Stimulated activated naive CD8-positive, alpha-beta T cell treated with anti-CD3 and anti-CD28 coated beads, Interleukin-15, amount 100 ng/mL, for 72 hours (primary cell): ENCODE data around the gene MAD2L2.
A peak's percentile ranks its signal among the peaks of the same experiment; 100 is the strongest.

Experiments
- ATAC-seq: fragments of 150-1000 bp; cut with Tn5 transposase; 2 replicates; pipeline ENCODE4 v1.10.0; 2021; ENCODE audit warnings: mild to moderate bottlenecking, moderate library complexity
- DNase-seq, 2 donors: peaks; one replicate each; pipeline ENCODE4 v3.0.0; 2021 to 2022
- H3K27ac Mint-ChIP-seq, 2 donors: one replicate each; pipeline ENCODE4 v1.8.0; 2022; ENCODE audit warnings: mild to moderate bottlenecking in 2 of 2, mixed read lengths in 2 of 2, moderate library complexity in 2 of 2
- H3K27me3 Mint-ChIP-seq: one replicate; pipeline ENCODE4 v1.8.0; 2022; ENCODE audit warnings: mixed read lengths
- H3K4me1 Mint-ChIP-seq: one replicate; pipeline ENCODE4 v1.8.0; 2022; ENCODE audit warnings: mild to moderate bottlenecking, mixed read lengths
- H3K4me3 Mint-ChIP-seq, 2 donors: one replicate each; pipeline ENCODE4 v1.8.0; 2022; ENCODE audit warnings: mild to moderate bottlenecking in 2 of 2, mixed read lengths in 2 of 2, moderate library complexity in 1 of 2
- H3K9me3 Mint-ChIP-seq, 2 donors: one replicate each; pipeline ENCODE4 v1.8.0; 2022; ENCODE audit warnings: mixed read lengths in 2 of 2

MAD2L2 gene

GRCh38 chr1:11693917-11694316 is 13.0 kb upstream of the MAD2L2 start:
- no peak overlapping the region for H3K4me3 Mint-ChIP-seq
- H3K4me1 Mint-ChIP-seq, result peaks cover 45% of the 10 kb centered on the region
- ATAC-seq, result no peak
- no peak for DNase-seq
- no peaks in the 10 kb centered on the region for H3K9me3 Mint-ChIP-seq
- peaks cover 50% of the 10 kb centered on the region for H3K27me3 Mint-ChIP-seq
- H3K27ac Mint-ChIP-seq, result no peak overlapping the region

- H3K9me3 Mint-ChIP-seq, result no peaks in the 10 kb centered on the region
- H3K4me3 Mint-ChIP-seq, result peak overlapping the region; percentile 24 to 52
- ATAC-seq (peak; percentile 94), DNase-seq (peak; percentile 57 to 76)
- H3K27ac Mint-ChIP-seq, result peak overlapping the region in 1 of 2 donors; percentile 7
- peaks cover 58% of the 10 kb centered on the region for H3K27me3 Mint-ChIP-seq
- H3K4me1 Mint-ChIP-seq, result peaks cover 43% of the 10 kb centered on the region
Measured at GRCh38 chr1:11693024-11693590, 12.2 kb upstream of the MAD2L2 start.

GRCh38 chr1:11691928-11692711 is 11.2 kb upstream of the MAD2L2 start:
- ATAC-seq (no peak), DNase-seq (no peak)
- H3K4me1 Mint-ChIP-seq, result peaks cover 36% of the 10 kb centered on the region
- peak overlapping the region; percentile 70 to 82 for H3K4me3 Mint-ChIP-seq
- H3K27me3 Mint-ChIP-seq, result peaks cover 65% of the 10 kb centered on the region
- H3K9me3 Mint-ChIP-seq, result no peaks in the 10 kb centered on the region
- no peak overlapping the region for H3K27ac Mint-ChIP-seq

- ATAC-seq (peak; percentile 16), DNase-seq (no peak)
- Mint-ChIP-seq H3K27me3 (peaks cover 66% of the 10 kb centered on the region), H3K27ac (no peak within 1 kb of the TSS), H3K4me3 (peak within 1 kb of the TSS; percentile 70 to 82), H3K4me1 (peaks cover 36% of the 10 kb centered on the region), H3K9me3 (no peaks in the 10 kb centered on the region)
Measured at GRCh38 chr1:11691302-11691914, 10.5 kb upstream of the MAD2L2 start, which contains the start of gene DRAXIN. DRAXIN (plus strand) TSS chr1:11691710; CDS start chr1:11706259, 14,549 bp downstream.

GRCh38 chr1:11690397-11691301 is 9.7 kb upstream of the MAD2L2 start:
- no peak for DNase-seq
- no peak overlapping the region for H3K27ac Mint-ChIP-seq

GRCh38 chr1:11688506-11688905 is 7.6 kb upstream of the MAD2L2 start:
- peaks cover 64% of the 10 kb centered on the region for H3K27me3 Mint-ChIP-seq
- H3K9me3 Mint-ChIP-seq, result no peaks in the 10 kb centered on the region
- peaks cover 28% of the 10 kb centered on the region for H3K4me1 Mint-ChIP-seq
- ATAC-seq (no peak), DNase-seq (no peak)
- H3K27ac Mint-ChIP-seq, result no peak overlapping the region
- H3K4me3 Mint-ChIP-seq, result no peak overlapping the region

More at GRCh38 chr1:11690397-11691301, 9.7 kb upstream of the MAD2L2 start:
- H3K4me3 Mint-ChIP-seq, result peak overlapping the region; percentile 29 to 80
- no peak for ATAC-seq
- peaks cover 72% of the 10 kb centered on the region for H3K27me3 Mint-ChIP-seq
- peaks cover 36% of the 10 kb centered on the region for H3K4me1 Mint-ChIP-seq
- H3K9me3 Mint-ChIP-seq, result no peaks in the 10 kb centered on the region

- DNase-seq (no peak), ATAC-seq (no peak)
- Mint-ChIP-seq H3K4me1 (peaks cover 15% of the 10 kb centered on the region), H3K4me3 (no peak overlapping the region), H3K9me3 (no peaks in the 10 kb centered on the region), H3K27ac (no peak overlapping the region), H3K27me3 (peaks cover 36% of the 10 kb centered on the region)
Measured at GRCh38 chr1:11685210-11685752, 4.3 kb upstream of the MAD2L2 start.

- peaks cover 23% of the 10 kb centered on the region for H3K4me1 Mint-ChIP-seq
- DNase-seq, result no peak
- no peaks in the 10 kb centered on the region for H3K9me3 Mint-ChIP-seq
- peaks cover 24% of the 10 kb centered on the region for H3K27me3 Mint-ChIP-seq
- H3K27ac Mint-ChIP-seq, result no peak overlapping the region
- no peak for ATAC-seq
- no peak overlapping the region for H3K4me3 Mint-ChIP-seq
Measured at GRCh38 chr1:11684070-11684469, 3.1 kb upstream of the MAD2L2 start.

- no peak for DNase-seq
- H3K27me3 Mint-ChIP-seq, result peaks cover 11% of the 10 kb centered on the region
- no peak overlapping the region for H3K27ac Mint-ChIP-seq
- H3K9me3 Mint-ChIP-seq, result no peaks in the 10 kb centered on the region
- no peak for ATAC-seq
- no peak overlapping the region for H3K4me3 Mint-ChIP-seq
- peaks cover 27% of the 10 kb centered on the region for H3K4me1 Mint-ChIP-seq
Measured at GRCh38 chr1:11682799-11683198, 1.9 kb upstream of the MAD2L2 start.

- ATAC-seq (no peak), DNase-seq (no peak)
- H3K4me1 Mint-ChIP-seq, result peaks cover 27% of the 10 kb centered on the region
Measured at GRCh38 chr1:11682287-11682771, 1.4 kb upstream of the MAD2L2 start.

GRCh38 chr1:11680270-11681070 is 478 bp downstream of the MAD2L2 start:
- peaks cover 32% of the 10 kb centered on the region for H3K4me1 Mint-ChIP-seq
- H3K9me3 Mint-ChIP-seq, result no peaks in the 10 kb centered on the region
- ATAC-seq (peak; percentile 26), DNase-seq (peak in 1 of 2 donors; percentile 44)
- H3K27me3 Mint-ChIP-seq, result no peaks in the 10 kb centered on the region
- H3K4me3 Mint-ChIP-seq, result peak overlapping the region; percentile 95 to 96
- H3K27ac Mint-ChIP-seq, result peak overlapping the region; percentile 52 to 71

More at GRCh38 chr1:11682287-11682771, 1.4 kb upstream of the MAD2L2 start:
- H3K4me3 Mint-ChIP-seq, result peak overlapping the region; percentile 26 to 95
- no peaks in the 10 kb centered on the region for H3K9me3 Mint-ChIP-seq
- H3K27ac Mint-ChIP-seq, result no peak overlapping the region
- H3K27me3 Mint-ChIP-seq, result peaks cover 7% of the 10 kb centered on the region

GRCh38 chr1:11678442-11678841 is 2.5 kb downstream of the MAD2L2 start:
- Mint-ChIP-seq H3K27me3 (no peaks in the 10 kb centered on the region), H3K4me3 (no peak overlapping the region), H3K9me3 (no peaks in the 10 kb centered on the region), H3K4me1 (peaks cover 33% of the 10 kb centered on the region), H3K27ac (no peak overlapping the region)
- no peak for ATAC-seq
- no peak for DNase-seq

- Mint-ChIP-seq H3K27ac (no peak overlapping the region), H3K4me3 (no peak overlapping the region), H3K27me3 (no peaks in the 10 kb centered on the region), H3K9me3 (no peaks in the 10 kb centered on the region), H3K4me1 (peaks cover 26% of the 10 kb centered on the region)
- no peak for ATAC-seq
- DNase-seq, result no peak
Measured at GRCh38 chr1:11676386-11677103, 4.4 kb downstream of the MAD2L2 start.

GRCh38 chr1:11675325-11675724 is 5.6 kb downstream of the MAD2L2 start:
- Mint-ChIP-seq H3K4me3 (no peak overlapping the region), H3K27me3 (no peaks in the 10 kb centered on the region), H3K4me1 (peaks cover 22% of the 10 kb centered on the region), H3K9me3 (no peaks in the 10 kb centered on the region), H3K27ac (no peak overlapping the region)
- ATAC-seq, result no peak
- DNase-seq, result no peak
